T-cell (primary cell): ENCODE measurements around the gene CARD14. TPM values are rescaled to one million over a fixed set of nuclear protein-coding genes. Genes with fewer than 3 reads are reported as not detected.

Experiments
- ATAC-seq, 4 experiments: fragments of 200-7000 bp in 3 of 4; fragments of 150-1000 bp in 1 of 4; cut with Tn5 transposase; replicated peaks in 1 of 4; 1 replicate in 3 of 4; 2 replicates in 1 of 4; pipeline ENCODE4 v1.10.0; 2021; ENCODE audit warnings: moderate library complexity in 3 of 4, mild to moderate bottlenecking in 2 of 4, moderate number of reproducible peaks in 1 of 4
- CTCF ChIA-PET, 2 donors: fragments of 300-600 bp; sonication (Branson Sonifier 250); formaldehyde crosslinking; loops; one replicate each; lab custom pipeline; 2022; ENCODE audit warnings: antibody characterized with exemption in 2 of 2; lab: Charles Lee
- POLR2A ChIA-PET, 2 donors: fragments of 300-600 bp; sonication (Branson Sonifier 250); formaldehyde crosslinking; loops; one replicate each; lab custom pipeline; 2022; ENCODE audit warnings: antibody characterized with exemption in 2 of 2; lab: Charles Lee
- DNase-seq, 35 experiments: peaks; one replicate each; pipeline versions ENCODE4 v3.0.0 to v3.0.0-alpha.2; 2013 to 2023
- H3K27ac ChIP-seq: one replicate; pipeline ENCODE4 v1.5.1; 2013; ENCODE audit warnings: low read length
- H3K27me3 ChIP-seq, 2 experiments: replicated peaks in 1 of 2; 1 replicate in 1 of 2; 2 replicates in 1 of 2; pipeline versions ENCODE4 v1.6.1 to v1.7.0; 2013; ENCODE audit warnings: low read length in 1 of 2, mixed read lengths in 1 of 2; ENCODE audit not compliant: control insufficient read depth in 2 of 2, insufficient read depth in 2 of 2; ENCODE audit errors: extremely low read depth in 1 of 2
- H3K36me3 ChIP-seq, 2 donors: 1 replicate in 1 of 2; 2 replicates in 1 of 2; pipeline versions ENCODE4 v1.6.1 to v1.7.0; 2013; ENCODE audit warnings: low read length in 1 of 2; ENCODE audit not compliant: control insufficient read depth in 2 of 2, insufficient read depth in 1 of 2; ENCODE audit errors: extremely low read depth in 1 of 2
- H3K4me1 ChIP-seq, 2 experiments: 1 replicate in 1 of 2; 2 replicates in 1 of 2; pipeline versions ENCODE4 v1.6.1 to v1.7.0; 2013; ENCODE audit warnings: low read length in 2 of 2, mixed read lengths in 1 of 2; ENCODE audit not compliant: insufficient read depth in 2 of 2, control insufficient read depth in 1 of 2; ENCODE audit errors: extremely low read depth in 1 of 2
- H3K4me3 ChIP-seq, 2 donors: 1 replicate in 1 of 2; 2 replicates in 1 of 2; pipeline versions ENCODE4 v1.5.1 to v1.7.0; 2013; ENCODE audit warnings: mild to moderate bottlenecking in 2 of 2, low read length in 1 of 2, moderate library complexity in 1 of 2; ENCODE audit not compliant: control insufficient read depth in 1 of 2; ENCODE audit errors: extremely low read depth in 1 of 2
- H3K9me3 ChIP-seq: 2 replicates; pipeline ENCODE4 v1.7.0; 2013
- H3K27ac Mint-ChIP-seq, 2 donors: one replicate each; pipeline ENCODE4 v1.8.0; 2020 to 2021; ENCODE audit warnings: mild to moderate bottlenecking in 2 of 2, mixed read lengths in 2 of 2
- H3K27me3 Mint-ChIP-seq, 2 donors: one replicate each; pipeline ENCODE4 v1.8.0; 2021 to 2022; ENCODE audit warnings: mixed read lengths in 2 of 2
- H3K36me3 Mint-ChIP-seq: one replicate; pipeline ENCODE4 v1.8.0; 2021; ENCODE audit warnings: mixed read lengths
- H3K4me1 Mint-ChIP-seq, 3 donors: one replicate each; pipeline ENCODE4 v1.8.0; 2020 to 2022; ENCODE audit warnings: mixed read lengths in 3 of 3, mild to moderate bottlenecking in 1 of 3
- H3K4me3 Mint-ChIP-seq, 3 donors: one replicate each; pipeline ENCODE4 v1.8.0; 2020 to 2022; ENCODE audit warnings: mild to moderate bottlenecking in 3 of 3, mixed read lengths in 3 of 3, moderate library complexity in 3 of 3
- H3K9me3 Mint-ChIP-seq, 3 donors: one replicate each; pipeline ENCODE4 v1.8.0; 2020 to 2022; ENCODE audit warnings: mixed read lengths in 3 of 3
- WGBS: methylation state at CpG from one replicate; pipeline ENCODE4 v1.1.5; 2013; ENCODE audit warnings: missing lambda C conversion rate; ENCODE audit not compliant: insufficient coverage; 5-methylcytosine and 5-hydroxymethylcytosine counted together
- total RNA-seq, 35 experiments: library from RNA in 6 of 35; stranded (reverse) in 6 of 35; fragments of 120-200 nt in 1 of 35; gene quantifications; one replicate each; pipeline versions ENCODE4 v1.2.1 to v1.2.4 and lab custom pipeline; 2013 to 2026

The CARD14 gene
- total RNA-seq, 5 donors from 2014 or later (not counting 1 experiment from before 2014, with no cell fraction given): 0.06 to 0.10 TPM; not detected in 3

DNA sequence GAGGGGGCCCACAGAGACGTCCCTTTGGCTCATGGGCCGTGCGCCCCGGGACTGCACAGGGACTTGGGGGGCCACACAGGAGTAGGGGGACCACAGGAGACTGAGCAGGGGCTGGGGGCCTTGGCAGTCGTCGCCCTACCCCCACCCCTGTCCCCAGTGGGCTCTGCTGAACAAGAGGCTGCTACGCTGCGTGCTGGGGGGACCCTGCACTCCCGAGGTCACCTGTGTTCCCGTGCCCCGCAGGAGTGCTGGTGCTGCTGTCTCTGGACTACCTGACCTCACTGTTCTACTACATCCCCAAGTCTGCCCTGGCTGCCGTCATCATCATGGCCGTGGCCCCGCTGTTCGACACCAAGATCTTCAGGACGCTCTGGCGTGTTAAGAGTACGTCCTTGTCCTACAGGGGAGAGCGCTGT is 76.4 kb downstream of the CARD14 start:
- no peak overlapping the region for H3K4me3 ChIP-seq
- no peak for DNase-seq
- no peak overlapping the region for H3K27ac Mint-ChIP-seq
- no peaks in the 10 kb centered on the region for H3K4me1 ChIP-seq
- no peak overlapping the region for H3K27ac ChIP-seq
- POLR2A ChIA-PET: no interaction called here
- H3K9me3 Mint-ChIP-seq: no peaks in the 10 kb centered on the region
- no peaks in the 10 kb centered on the region for H3K27me3 ChIP-seq
- ATAC-seq: no peak
- H3K27me3 Mint-ChIP-seq: no peaks in the 10 kb centered on the region
- H3K4me3 Mint-ChIP-seq: no peak overlapping the region
- peaks cover 20% of the 10 kb centered on the region for H3K36me3 Mint-ChIP-seq
- H3K36me3 ChIP-seq: peaks cover 7 to 24% of the 10 kb centered on the region in 2 donors
- H3K4me1 Mint-ChIP-seq: no peaks in the 10 kb centered on the region
- CTCF ChIA-PET: no interaction called here
- 95% methylated on average over 12 of the region's 19 CpGs for WGBS
- H3K9me3 ChIP-seq: no peaks in the 10 kb centered on the region

DNA sequence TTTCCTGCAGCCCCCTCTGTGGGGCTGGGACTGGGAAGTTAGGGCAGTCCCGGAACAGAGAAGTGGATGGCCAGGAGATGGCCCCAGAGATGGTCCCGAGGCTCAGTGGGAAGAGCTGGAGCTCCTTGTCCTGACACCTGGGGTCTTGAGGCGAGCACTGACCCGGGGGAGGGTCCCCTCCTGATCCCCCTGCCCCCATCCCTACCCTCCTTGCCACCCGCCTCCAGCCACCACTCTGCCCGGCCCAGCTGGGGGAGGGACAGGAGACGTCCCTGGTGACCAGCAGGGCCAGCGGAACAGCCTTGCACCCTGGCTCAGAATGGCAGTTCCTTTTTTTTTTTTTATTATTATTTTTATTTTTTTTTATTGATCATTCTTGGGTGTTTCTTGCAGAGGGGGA is 76.9 kb downstream of the CARD14 start:
- Histone ChIP-seq H3K4me1 (no peaks in the 10 kb centered on the region), H3K36me3 (peaks cover 7 to 21% of the 10 kb centered on the region in 2 donors), H3K9me3 (no peaks in the 10 kb centered on the region), H3K27ac (no peak overlapping the region), H3K4me3 (no peak overlapping the region), H3K27me3 (no peaks in the 10 kb centered on the region)
- 80% methylated on average over 1 of the region's 8 CpGs for WGBS
- H3K27ac Mint-ChIP-seq: no peak overlapping the region
- no peaks in the 10 kb centered on the region for H3K9me3 Mint-ChIP-seq
- no peak overlapping the region for H3K4me3 Mint-ChIP-seq
- DNase-seq (no peak), ATAC-seq (no peak)
- H3K4me1 Mint-ChIP-seq: peaks cover 0 to under 1% (median under 1%) of the 10 kb centered on the region in 3 donors
- H3K36me3 Mint-ChIP-seq: peaks cover 16% of the 10 kb centered on the region
- CTCF ChIA-PET: no interaction called here
- no peaks in the 10 kb centered on the region for H3K27me3 Mint-ChIP-seq
- POLR2A ChIA-PET: no interaction called here

DNA sequence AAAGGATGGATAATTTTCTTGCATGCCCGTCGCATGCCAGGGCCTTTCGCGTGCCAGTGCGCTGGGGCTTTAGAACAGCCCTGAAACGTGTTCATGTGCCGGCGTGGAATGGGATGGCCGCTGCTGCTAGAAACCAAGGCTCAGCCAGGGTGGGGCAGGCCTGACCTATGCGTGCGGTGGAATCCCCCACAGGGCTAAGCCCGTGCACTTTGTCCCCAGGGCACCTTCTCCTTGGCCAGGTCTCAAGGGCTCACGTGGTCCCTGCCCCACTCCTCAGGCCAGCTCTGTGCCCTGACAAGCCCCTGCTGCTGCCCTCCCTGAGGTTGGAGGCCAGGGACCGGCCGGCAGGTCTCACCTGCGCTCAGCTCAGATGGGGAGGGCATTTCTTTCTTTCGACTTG is 77.7 kb downstream of the CARD14 start:
- no peaks in the 10 kb centered on the region for H3K9me3 ChIP-seq
- H3K9me3 Mint-ChIP-seq: no peaks in the 10 kb centered on the region
- H3K4me3 Mint-ChIP-seq: no peak overlapping the region
- peaks cover 7 to 19% of the 10 kb centered on the region in 2 donors for H3K36me3 ChIP-seq
- no peak overlapping the region for H3K27ac Mint-ChIP-seq
- ATAC-seq (no peak), DNase-seq (no peak)
- 96% methylated on average over 13 of the region's 17 CpGs for WGBS
- H3K4me1 ChIP-seq: peaks cover 0 to under 1% of the 10 kb centered on the region in 2 experiments
- no peak overlapping the region for H3K27ac ChIP-seq
- ChIA-PET POLR2A (interaction anchor here in 1 of 2 donors (0.6 kb wide), 1 partner anchor 99 kb away, joined by 4 read pairs; no protein-coding TSS in a partner anchor), CTCF (no interaction called here)
- no peaks in the 10 kb centered on the region for H3K27me3 ChIP-seq
- H3K4me3 ChIP-seq: no peak overlapping the region
- peaks cover 14% of the 10 kb centered on the region for H3K36me3 Mint-ChIP-seq
- H3K4me1 Mint-ChIP-seq: peaks cover 0 to 8% (median 6%) of the 10 kb centered on the region in 3 donors
- H3K27me3 Mint-ChIP-seq: no peaks in the 10 kb centered on the region

DNA sequence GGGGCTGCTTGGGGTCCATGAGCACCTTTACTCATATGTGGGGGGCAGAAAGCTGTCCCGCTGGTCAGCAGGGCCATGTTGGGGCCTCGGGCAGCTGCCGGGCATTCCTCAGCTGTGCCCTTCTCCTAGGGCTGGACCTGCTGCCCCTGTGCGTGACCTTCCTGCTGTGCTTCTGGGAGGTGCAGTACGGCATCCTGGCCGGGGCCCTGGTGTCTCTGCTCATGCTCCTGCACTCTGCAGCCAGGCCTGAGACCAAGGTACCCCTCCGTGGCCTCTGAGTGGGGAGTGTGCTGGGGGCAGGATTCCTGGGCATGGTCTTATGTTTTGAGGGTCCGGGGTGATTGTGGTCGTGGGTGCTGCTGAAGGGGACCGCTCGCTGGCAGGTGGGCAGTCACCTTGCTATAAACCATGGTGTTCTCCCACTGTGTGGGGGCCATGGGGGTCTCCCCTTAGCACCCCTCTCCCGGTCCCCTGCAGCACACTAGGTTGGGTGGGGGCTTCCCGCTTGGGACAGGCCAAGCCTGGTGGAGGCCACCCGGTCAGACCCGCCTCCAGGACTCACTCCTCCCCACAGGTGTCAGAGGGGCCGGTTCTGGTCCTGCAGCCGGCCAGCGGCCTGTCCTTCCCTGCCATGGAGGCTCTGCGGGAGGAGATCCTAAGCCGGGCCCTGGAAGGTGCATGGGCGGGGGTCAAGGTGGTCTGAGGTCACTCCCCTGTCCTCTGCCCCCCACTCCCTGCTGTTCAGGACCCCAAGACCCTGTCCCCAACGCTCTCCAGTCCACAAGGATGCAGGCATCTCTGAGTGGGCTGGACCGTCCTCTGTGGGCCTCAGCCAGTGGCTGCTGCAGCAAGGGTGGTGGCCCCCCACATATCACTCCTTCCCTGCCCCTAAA is 78.4 kb downstream of the CARD14 start:
- POLR2A ChIA-PET: interaction anchor here in 1 of 2 donors (0.6 kb wide), 1 partner anchor 100 kb away, joined by 4 read pairs; no protein-coding TSS in a partner anchor
- Histone ChIP-seq H3K27me3 (no peaks in the 10 kb centered on the region), H3K27ac (no peak overlapping the region), H3K9me3 (no peaks in the 10 kb centered on the region), H3K4me3 (no peak overlapping the region), H3K4me1 (peaks cover 0 to 7% of the 10 kb centered on the region in 2 experiments), H3K36me3 (peaks cover 7 to 19% of the 10 kb centered on the region in 2 donors)
- Mint-ChIP-seq H3K4me3 (no peak overlapping the region), H3K4me1 (peaks cover 0 to 15% (median 13%) of the 10 kb centered on the region in 3 donors), H3K27ac (no peak overlapping the region), H3K27me3 (no peaks in the 10 kb centered on the region), H3K9me3 (no peaks in the 10 kb centered on the region), H3K36me3 (peaks cover 8% of the 10 kb centered on the region)
- CTCF ChIA-PET: no interaction called here
- DNase-seq (no peak), ATAC-seq (no peak)
- 92% methylated on average over 10 of the region's 23 CpGs for WGBS

DNA sequence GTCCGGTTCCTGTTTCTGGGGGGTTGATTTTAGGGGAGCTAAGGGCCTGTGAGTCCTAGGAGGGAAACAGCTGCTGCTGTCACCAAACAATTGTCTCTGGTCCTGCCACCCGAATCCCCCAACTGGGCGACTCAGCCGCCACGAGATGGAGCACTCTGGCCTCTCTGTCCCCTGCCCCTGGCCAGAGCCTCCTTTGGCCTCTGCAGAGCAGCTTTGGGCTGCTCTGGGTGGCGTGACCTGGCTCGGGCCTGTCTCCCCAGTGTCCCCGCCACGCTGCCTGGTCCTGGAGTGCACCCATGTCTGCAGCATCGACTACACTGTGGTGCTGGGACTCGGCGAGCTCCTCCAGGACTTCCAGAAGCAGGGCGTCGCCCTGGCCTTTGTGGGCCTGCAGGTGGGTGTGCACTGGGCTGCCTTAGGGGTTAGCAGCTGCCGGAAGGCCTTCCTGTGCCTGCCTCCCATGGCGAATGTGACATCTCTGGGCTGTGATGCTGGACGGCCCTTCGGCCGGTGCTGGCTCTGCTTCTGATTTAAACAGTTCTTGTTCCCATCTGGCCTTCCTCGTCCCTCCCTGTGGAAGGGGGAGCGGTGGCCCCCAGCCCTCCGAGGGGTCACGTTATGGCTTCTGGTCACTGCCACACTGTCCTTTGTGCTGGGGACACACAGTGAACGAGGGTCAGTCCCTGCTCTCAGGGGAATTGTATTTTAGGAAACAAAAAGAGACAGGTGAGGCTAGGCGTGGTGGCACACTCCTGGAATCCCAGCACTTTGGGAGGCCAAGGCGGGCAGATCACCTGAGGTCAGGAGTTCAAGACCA is 79.3 kb downstream of the CARD14 start:
- POLR2A ChIA-PET: no interaction called here
- H3K4me3 Mint-ChIP-seq: no peak overlapping the region
- no peaks in the 10 kb centered on the region for H3K27me3 ChIP-seq
- ATAC-seq: no peak
- peaks cover 2 to 16% of the 10 kb centered on the region in 2 donors for H3K36me3 ChIP-seq
- peaks cover 8% of the 10 kb centered on the region for H3K36me3 Mint-ChIP-seq
- H3K4me1 ChIP-seq: peaks cover 0 to 16% of the 10 kb centered on the region in 2 experiments
- 91% methylated on average over 25 of the region's 26 CpGs for WGBS
- no peak overlapping the region for H3K27ac Mint-ChIP-seq
- no peak for DNase-seq
- no peak overlapping the region for H3K4me3 ChIP-seq
- CTCF ChIA-PET: no interaction called here
- H3K27me3 Mint-ChIP-seq: no peaks in the 10 kb centered on the region
- no peaks in the 10 kb centered on the region for H3K9me3 Mint-ChIP-seq
- no peak overlapping the region for H3K27ac ChIP-seq
- peaks cover 0 to 22% (median 21%) of the 10 kb centered on the region in 3 donors for H3K4me1 Mint-ChIP-seq
- H3K9me3 ChIP-seq: no peaks in the 10 kb centered on the region

DNA sequence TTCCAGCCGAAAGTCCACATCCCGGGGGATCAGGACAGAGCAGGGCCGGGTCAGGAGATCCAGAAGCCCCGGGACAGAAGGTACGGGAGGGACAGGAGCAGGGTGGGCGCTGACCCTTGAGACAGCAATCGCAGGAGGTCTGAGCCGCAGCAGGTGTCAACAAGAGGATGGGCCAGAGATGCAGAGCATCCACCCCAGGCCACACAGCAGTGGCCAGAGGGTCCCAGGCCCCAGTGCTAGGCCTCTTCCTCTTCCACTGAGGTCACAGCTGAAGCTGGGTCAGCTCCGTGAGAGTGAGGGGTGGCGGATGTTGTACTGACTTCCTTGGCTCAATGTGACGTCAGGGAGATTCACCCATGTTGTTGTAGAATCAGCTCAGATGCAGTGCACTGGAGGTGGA is 82.1 kb downstream of the CARD14 start:
- ChIA-PET POLR2A (no interaction called here), CTCF (interaction anchor here (0.6 to 2.1 kb wide), 2 partner anchors 12 to 56 kb away, joined by 3 to 7 read pairs; no protein-coding TSS in a partner anchor)
- no peak for DNase-seq
- Mint-ChIP-seq H3K27ac (peak overlapping the region; percentile 69 to 79), H3K27me3 (no peaks in the 10 kb centered on the region), H3K4me1 (peaks cover 8 to 41% (median 36%) of the 10 kb centered on the region in 3 donors), H3K9me3 (no peaks in the 10 kb centered on the region), H3K4me3 (no peak overlapping the region), H3K36me3 (no peaks in the 10 kb centered on the region)
- Histone ChIP-seq H3K27me3 (no peaks in the 10 kb centered on the region), H3K27ac (no peak overlapping the region), H3K36me3 (peaks cover 2 to 3% of the 10 kb centered on the region in 2 donors), H3K4me3 (no peak overlapping the region), H3K9me3 (no peaks in the 10 kb centered on the region), H3K4me1 (peaks cover 0 to 33% of the 10 kb centered on the region in 2 experiments)
- 91% methylated on average over 9 of the region's 11 CpGs for WGBS
- no peak for ATAC-seq
